KMS-11 (cell line): Measurements from ENCODE around the gene NKAIN4.

ENCODE experiments used
- H2AFZ ChIP-seq: fragments of 200-600 bp; sonication (generic); 2 replicates; pipeline ENCODE4 v1.6.1; 2016; ENCODE audit warnings: antibody characterized with exemption, mixed run types, low read depth
- H3K27ac ChIP-seq: fragments of 200-600 bp; sonication (generic); 2 replicates; pipeline ENCODE4 v1.6.1; 2016; ENCODE audit warnings: mild to moderate bottlenecking, mixed run types
- H3K27me3 ChIP-seq: fragments of 200-600 bp; sonication (generic); 2 replicates; pipeline ENCODE4 v1.6.1; 2017; ENCODE audit warnings: mild to moderate bottlenecking, low read depth, mixed run types, moderate library complexity; ENCODE audit not compliant: insufficient read depth
- H3K36me3 ChIP-seq: fragments of 200-600 bp; sonication (generic); 2 replicates; pipeline ENCODE4 v1.6.1; 2017; ENCODE audit warnings: mild to moderate bottlenecking, mixed run types; ENCODE audit not compliant: insufficient read depth
- H3K4me1 ChIP-seq: fragments of 200-600 bp; sonication (generic); 2 replicates; pipeline ENCODE4 v1.6.1; 2016; ENCODE audit warnings: mild to moderate bottlenecking, low read depth, mixed run types; ENCODE audit not compliant: poor library complexity, severe bottlenecking
- H3K4me2 ChIP-seq: fragments of 200-600 bp; sonication (generic); 2 replicates; pipeline ENCODE4 v1.7.0; 2016; ENCODE audit warnings: mild to moderate bottlenecking, mixed run types
- H3K4me3 ChIP-seq: fragments of 200-600 bp; sonication (generic); IDR thresholded peaks from 2 replicates; pipeline ENCODE4 v1.6.1; 2017; ENCODE audit warnings: low read depth, low read length, mixed read lengths; ENCODE audit not compliant: insufficient read depth
- H3K79me2 ChIP-seq: fragments of 200-600 bp; sonication (generic); 2 replicates; pipeline ENCODE4 v1.6.1; 2016; ENCODE audit warnings: low read depth, mixed run types; ENCODE audit not compliant: insufficient read depth
- H3K9ac ChIP-seq: fragments of 200-600 bp; sonication (generic); 2 replicates; pipeline ENCODE4 v1.6.1; 2016; ENCODE audit warnings: mild to moderate bottlenecking, mixed run types
- H4K20me1 ChIP-seq: fragments of 200-600 bp; sonication (generic); 2 replicates; pipeline ENCODE4 v1.6.1; 2016; ENCODE audit warnings: mild to moderate bottlenecking, mixed run types; ENCODE audit not compliant: insufficient read depth
- TF ChIP-seq, protein P1 (sequence below): fragments of 200-600 bp; sonication (generic); conservative IDR thresholded peaks from 2 replicates; pipeline ENCODE4 v1.6.1; 2017; ENCODE audit warnings: low read depth, mild to moderate bottlenecking, antibody characterized with exemption, low read length, moderate library complexity, mixed read lengths

The NKAIN4 gene

DNA sequence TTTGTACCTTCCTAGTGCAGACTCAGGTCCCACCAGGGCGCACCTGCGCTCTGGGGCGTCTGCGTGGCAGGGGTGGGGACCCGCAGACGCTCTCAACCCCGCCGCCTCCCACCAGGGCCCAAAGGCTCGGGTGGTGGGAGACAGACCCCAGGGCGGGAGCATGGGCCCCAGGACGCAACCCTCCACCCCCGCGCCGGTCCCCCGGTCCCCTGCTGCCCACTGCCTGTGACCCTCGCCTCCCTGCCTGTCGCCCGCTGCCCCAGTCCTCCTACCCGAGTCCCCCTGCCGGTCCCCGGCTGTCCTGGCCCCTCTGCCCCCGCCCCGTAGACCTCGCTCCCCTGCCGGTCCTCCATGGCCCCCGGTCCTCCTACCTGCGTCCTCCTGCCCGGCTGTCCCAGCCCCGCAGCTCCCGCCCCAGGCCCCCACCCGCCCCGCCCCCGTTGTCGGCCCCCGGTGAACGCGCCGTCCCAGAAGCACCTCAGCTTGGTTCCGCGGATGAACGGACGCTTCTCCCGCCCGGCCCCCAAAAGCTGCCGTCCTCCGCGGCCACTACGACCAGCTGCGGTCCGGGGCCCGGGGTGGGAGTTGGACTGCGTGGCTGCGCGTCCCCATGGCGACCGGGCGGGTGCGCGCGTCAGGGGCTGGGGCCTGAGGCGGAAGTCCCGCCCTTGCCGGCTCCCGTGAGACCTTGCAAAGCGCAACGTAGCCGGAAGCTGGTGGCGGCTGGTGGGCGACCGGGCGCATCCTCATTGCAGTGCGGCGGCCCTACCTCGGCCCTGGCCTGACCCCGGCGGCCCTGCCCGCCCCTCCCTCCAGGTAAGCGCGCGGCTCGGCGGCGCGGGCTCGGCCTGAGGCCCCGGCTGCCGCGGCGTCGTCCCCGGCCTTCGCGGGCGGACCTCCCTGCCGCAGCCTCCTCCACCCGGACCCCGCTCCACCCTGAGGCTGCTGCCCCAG, 18.1 kb upstream of the NKAIN4 start, which contains the start of gene ARFGAP1:
ARFGAP1 (plus strand) TSS at position 709 of the 954 bp plus-strand sequence. CDS start 2,768 bp downstream, outside the sequence.
- Histone ChIP-seq H3K4me2 (peak within 1 kb of the TSS; percentile 75), H3K9ac (peak within 1 kb of the TSS; percentile 68), H3K36me3 (no peaks in the 10 kb centered on the region; the same call in 1 of the 2 replicates), H2AFZ (peak within 1 kb of the TSS; percentile 59), H3K27ac (no peak within 1 kb of the TSS), H4K20me1 (no peaks in the 10 kb centered on the region), H3K27me3 (peaks cover 20% of the 10 kb centered on the region), H3K4me3 (no peak within 1 kb of the TSS), H3K79me2 (peaks cover 45% of the 10 kb centered on the region), H3K4me1 (peaks cover 23% of the 10 kb centered on the region)
- TF ChIP-seq, protein P1, sequence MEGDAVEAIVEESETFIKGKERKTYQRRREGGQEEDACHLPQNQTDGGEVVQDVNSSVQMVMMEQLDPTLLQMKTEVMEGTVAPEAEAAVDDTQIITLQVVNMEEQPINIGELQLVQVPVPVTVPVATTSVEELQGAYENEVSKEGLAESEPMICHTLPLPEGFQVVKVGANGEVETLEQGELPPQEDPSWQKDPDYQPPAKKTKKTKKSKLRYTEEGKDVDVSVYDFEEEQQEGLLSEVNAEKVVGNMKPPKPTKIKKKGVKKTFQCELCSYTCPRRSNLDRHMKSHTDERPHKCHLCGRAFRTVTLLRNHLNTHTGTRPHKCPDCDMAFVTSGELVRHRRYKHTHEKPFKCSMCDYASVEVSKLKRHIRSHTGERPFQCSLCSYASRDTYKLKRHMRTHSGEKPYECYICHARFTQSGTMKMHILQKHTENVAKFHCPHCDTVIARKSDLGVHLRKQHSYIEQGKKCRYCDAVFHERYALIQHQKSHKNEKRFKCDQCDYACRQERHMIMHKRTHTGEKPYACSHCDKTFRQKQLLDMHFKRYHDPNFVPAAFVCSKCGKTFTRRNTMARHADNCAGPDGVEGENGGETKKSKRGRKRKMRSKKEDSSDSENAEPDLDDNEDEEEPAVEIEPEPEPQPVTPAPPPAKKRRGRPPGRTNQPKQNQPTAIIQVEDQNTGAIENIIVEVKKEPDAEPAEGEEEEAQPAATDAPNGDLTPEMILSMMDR = no peak

DNA sequence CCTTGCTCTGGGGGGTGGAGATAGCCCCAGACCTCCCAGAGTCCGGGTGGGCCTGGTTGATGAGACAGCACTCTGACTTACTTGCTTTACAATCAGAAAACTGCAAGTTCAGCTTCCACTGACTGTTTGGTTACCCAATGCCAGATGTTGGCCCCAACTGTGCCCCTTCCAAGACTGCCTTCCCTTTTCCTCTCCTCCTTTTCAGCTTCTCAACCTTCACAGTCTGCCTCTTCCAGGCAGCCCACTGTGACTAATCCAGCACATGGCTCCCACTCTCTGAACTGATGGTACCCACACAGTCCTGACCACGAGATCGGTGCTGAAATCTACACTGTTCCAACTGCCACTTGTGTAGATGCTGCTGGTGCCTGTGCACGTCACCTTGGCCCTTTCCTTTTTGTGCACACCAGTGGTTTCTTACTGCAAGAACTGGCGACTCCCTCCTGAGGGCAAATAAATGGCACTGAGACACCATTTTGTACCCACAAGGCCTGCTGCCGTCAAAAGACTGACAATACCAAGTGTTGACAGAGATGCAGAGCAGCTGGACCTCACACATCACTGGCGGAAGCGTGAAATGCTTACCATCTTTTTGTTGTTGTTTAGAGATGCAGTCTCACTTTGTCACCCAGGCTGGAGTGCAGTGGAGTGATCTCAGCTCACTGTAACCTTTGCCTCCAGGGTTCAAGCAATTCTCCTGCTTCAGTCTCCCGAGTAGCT, 16.5 kb upstream of the NKAIN4 start:
- H3K36me3 ChIP-seq = no peaks in the 10 kb centered on the region; the same call in 1 of the 2 replicates
- peaks cover 23% of the 10 kb centered on the region for H3K4me1 ChIP-seq
- no peak overlapping the region for H3K4me2 ChIP-seq
- no peak overlapping the region for H2AFZ ChIP-seq
- peaks cover 33% of the 10 kb centered on the region for H3K27me3 ChIP-seq
- TF ChIP-seq, protein P1 = no peak
- peaks cover 32% of the 10 kb centered on the region for H3K79me2 ChIP-seq
- no peak overlapping the region for H3K27ac ChIP-seq
- no peak overlapping the region for H3K4me3 ChIP-seq
- H4K20me1 ChIP-seq = no peaks in the 10 kb centered on the region
- no peak overlapping the region for H3K9ac ChIP-seq

DNA sequence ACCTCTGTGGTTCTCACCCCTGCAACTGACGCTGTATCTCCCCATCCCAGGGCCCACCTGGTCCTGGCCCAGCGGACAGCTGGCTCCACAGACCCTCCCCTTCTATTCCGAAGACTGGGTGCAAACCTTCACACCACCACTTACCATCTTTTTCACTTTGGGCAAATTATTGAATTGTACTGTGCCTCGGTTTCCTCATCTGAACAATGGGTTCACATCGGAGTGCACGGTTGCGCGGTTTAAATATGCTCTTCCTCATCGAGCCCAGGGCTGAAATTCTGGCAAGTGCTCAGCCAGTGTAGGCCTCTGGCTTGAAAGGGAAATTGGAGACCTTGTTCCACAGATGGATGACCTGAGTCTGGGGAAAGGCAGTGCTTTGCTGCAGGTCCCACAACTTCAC, 15.5 kb upstream of the NKAIN4 start:
- Histone ChIP-seq H2AFZ (no peak overlapping the region), H3K79me2 (peaks cover 22% of the 10 kb centered on the region), H4K20me1 (no peaks in the 10 kb centered on the region), H3K4me3 (no peak overlapping the region), H3K4me2 (0 out of 2 replicates have a peak overlapping the region, but pooled peaks have one; percentile 3), H3K9ac (no peak overlapping the region), H3K27me3 (peaks cover 43% of the 10 kb centered on the region), H3K27ac (no peak overlapping the region), H3K36me3 (no peaks in the 10 kb centered on the region), H3K4me1 (peaks cover 23% of the 10 kb centered on the region)
- TF ChIP-seq, protein P1 = no peak

DNA sequence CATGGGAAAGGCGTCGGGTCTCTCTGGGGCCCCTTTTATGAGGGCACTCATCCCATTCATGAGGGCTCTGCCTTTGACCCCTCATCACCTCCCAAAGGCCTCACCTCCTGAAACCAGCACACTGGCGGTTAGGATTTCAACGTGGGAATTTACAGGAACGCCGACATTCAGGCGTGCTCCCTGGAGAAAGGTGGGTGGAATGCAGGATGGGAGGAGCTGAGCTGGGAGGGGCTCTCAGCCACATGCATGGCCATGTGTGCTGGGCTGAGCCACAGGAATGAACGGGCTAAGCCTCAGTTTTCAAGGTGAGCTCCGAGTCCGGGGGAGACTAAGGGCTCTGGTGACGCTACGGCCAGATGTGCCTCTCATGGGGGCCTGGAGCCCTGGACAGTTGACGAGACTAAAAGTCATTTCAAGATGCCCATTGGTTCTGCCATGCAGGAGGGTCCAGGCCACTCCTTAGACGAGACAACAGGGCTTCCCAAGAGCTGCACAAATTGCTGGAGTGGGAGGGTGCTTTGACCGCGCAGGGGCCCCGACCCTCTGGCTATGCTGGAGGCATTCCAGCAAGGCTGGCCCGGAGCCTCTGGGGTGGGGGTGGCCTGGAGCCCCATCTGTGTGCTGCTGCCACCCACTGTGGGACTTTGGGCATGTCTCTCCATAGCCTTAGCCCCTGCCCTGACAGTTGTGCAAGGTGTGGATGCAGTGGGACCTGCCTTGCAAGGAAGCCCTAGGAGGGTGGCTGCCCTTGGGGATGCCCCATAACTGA, 14.6 kb upstream of the NKAIN4 start:
- Histone ChIP-seq H3K27me3 (peaks cover 52% of the 10 kb centered on the region), H3K27ac (no peak overlapping the region), H3K9ac (no peak overlapping the region), H3K36me3 (no peaks in the 10 kb centered on the region), H3K79me2 (peaks cover 13% of the 10 kb centered on the region), H3K4me2 (no peak overlapping the region), H3K4me1 (peaks cover 17% of the 10 kb centered on the region), H3K4me3 (no peak overlapping the region), H2AFZ (no peak overlapping the region), H4K20me1 (no peaks in the 10 kb centered on the region)
- TF ChIP-seq, protein P1 = no peak
